MM.1S (cell line): Measurements from ENCODE around the gene ATF7IP2.
"Not testable (repeated sequence)": the region's sequence is repeated elsewhere in the genome, so short reads cannot be mapped to it uniquely, and the experiment has no call there.

Experiments
- DNase-seq: peaks from one replicate; pipeline ENCODE4 v3.0.0-alpha.2; 2015
- H2AFZ ChIP-seq: fragments of 300-600 bp; sonication (generic); 2 replicates; pipeline ENCODE4 v1.6.0; 2016; ENCODE audit warnings: antibody characterized with exemption, low read length
- H3F3A ChIP-seq: fragments of 300-600 bp; sonication (generic); 2 replicates; pipeline ENCODE4 v1.6.1; 2016; ENCODE audit warnings: mild to moderate bottlenecking, antibody characterized with exemption, low read length, moderate library complexity, mixed read lengths; ENCODE audit not compliant: insufficient read depth
- H3K27ac ChIP-seq: fragments of 300-600 bp; sonication (generic); 2 replicates; pipeline ENCODE4 v1.5.1; 2016; ENCODE audit warnings: mild to moderate bottlenecking, low read length
- H3K27me3 ChIP-seq: fragments of 300-600 bp; sonication (generic); replicated peaks from 2 replicates; pipeline ENCODE4 v1.6.0; 2016; ENCODE audit warnings: low read length; ENCODE audit not compliant: insufficient read depth
- H3K36me3 ChIP-seq: fragments of 300-600 bp; sonication (generic); replicated peaks from 2 replicates; pipeline ENCODE4 v1.6.1; 2016; ENCODE audit warnings: mild to moderate bottlenecking, low read length, mixed read lengths; ENCODE audit not compliant: insufficient read depth
- H3K4me1 ChIP-seq: fragments of 300-600 bp; sonication (generic); 2 replicates; pipeline ENCODE4 v1.6.1; 2016; ENCODE audit warnings: low read length, mixed read lengths
- H3K4me2 ChIP-seq: fragments of 300-600 bp; sonication (generic); 2 replicates; pipeline ENCODE4 v1.6.0; 2016; ENCODE audit warnings: low read depth, low read length
- H3K4me3 ChIP-seq: fragments of 300-600 bp; sonication (generic); 2 replicates; pipeline ENCODE4 v1.5.1; 2016; ENCODE audit warnings: low read length, mixed read lengths
- H3K79me2 ChIP-seq: fragments of 300-600 bp; sonication (generic); 2 replicates; pipeline ENCODE4 v1.6.1; 2016; ENCODE audit warnings: mixed run types, low read length, mixed read lengths
- H3K9ac ChIP-seq: fragments of 300-600 bp; sonication (generic); 2 replicates; pipeline ENCODE4 v1.6.1; 2016; ENCODE audit warnings: low read length, mixed read lengths
- H3K9me2 ChIP-seq: fragments of 300-600 bp; sonication (generic); replicated peaks from 2 replicates; pipeline ENCODE4 v1.6.1; 2016; ENCODE audit warnings: mild to moderate bottlenecking, low read length, mixed read lengths; ENCODE audit not compliant: insufficient read depth
- H3K9me3 ChIP-seq: fragments of 300-600 bp; sonication (generic); replicated peaks from 2 replicates; pipeline ENCODE4 v1.6.1; 2016; ENCODE audit warnings: mild to moderate bottlenecking, low read length, mixed read lengths; ENCODE audit not compliant: insufficient read depth
- H4K20me1 ChIP-seq: fragments of 300-600 bp; sonication (generic); 2 replicates; pipeline ENCODE4 v1.6.1; 2016; ENCODE audit warnings: mild to moderate bottlenecking, low read length, moderate library complexity, mixed read lengths; ENCODE audit not compliant: insufficient read depth
- CTCF ChIP-seq: fragments of 300-600 bp; sonication (generic); IDR thresholded peaks from 2 replicates; pipeline ENCODE4 v1.5.1; 2016; ENCODE audit warnings: antibody characterized with exemption, low read length, mixed read lengths
- EZH2 ChIP-seq: fragments of 300-600 bp; sonication (generic); optimal IDR thresholded peaks from 2 replicates; pipeline ENCODE3; 2017; ENCODE audit warnings: low read depth, mild to moderate bottlenecking, antibody characterized with exemption, low read length, mixed read lengths
- EZH2phosphoT487 ChIP-seq: fragments of 300-600 bp; sonication (generic); IDR thresholded peaks from 2 replicates; pipeline ENCODE4 v1.6.1; 2018; ENCODE audit warnings: antibody characterized with exemption, low read length

The ATF7IP2 gene

GRCh38 chr16:10343124-10343760, 42.6 kb upstream of the ATF7IP2 start:
- TF ChIP-seq CTCF, result no peak
- no peak for TF ChIP-seq EZH2
- no peak for TF ChIP-seq EZH2phosphoT487
- no peaks in the 10 kb centered on the region for H3K79me2 ChIP-seq
- H3K9me2 ChIP-seq, result no peaks in the 10 kb centered on the region
- H3K27ac ChIP-seq, result no peak overlapping the region
- H3K4me2 ChIP-seq, result no peak overlapping the region
- H3K27me3 ChIP-seq, result no peaks in the 10 kb centered on the region
- no peaks in the 10 kb centered on the region for H4K20me1 ChIP-seq
- no peak for DNase-seq
- no peaks in the 10 kb centered on the region for H3K9me3 ChIP-seq
- H3K4me3 ChIP-seq, result no peak overlapping the region
- H2AFZ ChIP-seq, result no peak overlapping the region
- H3K4me1 ChIP-seq, result no peaks in the 10 kb centered on the region
- H3F3A ChIP-seq, result no peaks in the 10 kb centered on the region
- no peak overlapping the region for H3K9ac ChIP-seq
- no peaks in the 10 kb centered on the region for H3K36me3 ChIP-seq

- H2AFZ ChIP-seq, H3K4me1 ChIP-seq, H3K9ac ChIP-seq, H3K36me3 ChIP-seq, DNase-seq, H3K27ac ChIP-seq, H3K27me3 ChIP-seq, H3K9me3 ChIP-seq, H3K4me2 ChIP-seq, H3K79me2 ChIP-seq, H3K4me3 ChIP-seq, H3F3A ChIP-seq, H4K20me1 ChIP-seq, H3K9me2 ChIP-seq: not testable (repeated sequence)
Measured at GRCh38 chr16:10344699-10345098, 41.2 kb upstream of the ATF7IP2 start.

- H3K9me2 ChIP-seq, result no peaks in the 10 kb centered on the region
- no peak for DNase-seq
- H3K4me3 ChIP-seq, result no peak overlapping the region
- H3K4me2 ChIP-seq, result no peak overlapping the region
- no peaks in the 10 kb centered on the region for H3K79me2 ChIP-seq
- H3K36me3 ChIP-seq, result no peaks in the 10 kb centered on the region
- H3K27me3 ChIP-seq, result no peaks in the 10 kb centered on the region
- H3K9ac ChIP-seq, result no peak overlapping the region
- no peaks in the 10 kb centered on the region for H3K4me1 ChIP-seq
- H3F3A ChIP-seq, result no peaks in the 10 kb centered on the region
- H3K9me3 ChIP-seq, result no peaks in the 10 kb centered on the region
- H2AFZ ChIP-seq, result no peak overlapping the region
- TF ChIP-seq EZH2phosphoT487, result no peak
- TF ChIP-seq EZH2, result no peak
- TF ChIP-seq CTCF, result no peak
- no peaks in the 10 kb centered on the region for H4K20me1 ChIP-seq
- H3K27ac ChIP-seq, result no peak overlapping the region
Measured at GRCh38 chr16:10345629-10346028, 40.2 kb upstream of the ATF7IP2 start.

GRCh38 chr16:10349851-10350250, 36.0 kb upstream of the ATF7IP2 start:
- H3K27ac ChIP-seq, result no peak overlapping the region
- no peak overlapping the region for H3K9ac ChIP-seq
- H3K4me3 ChIP-seq, result no peak overlapping the region
- no peaks in the 10 kb centered on the region for H3K79me2 ChIP-seq
- no peak overlapping the region for H2AFZ ChIP-seq
- no peaks in the 10 kb centered on the region for H3K36me3 ChIP-seq
- H3K4me1 ChIP-seq, result no peaks in the 10 kb centered on the region
- no peaks in the 10 kb centered on the region for H3K27me3 ChIP-seq
- H3K9me3 ChIP-seq, result no peaks in the 10 kb centered on the region
- no peak for DNase-seq
- no peaks in the 10 kb centered on the region for H3F3A ChIP-seq
- H4K20me1 ChIP-seq, result no peaks in the 10 kb centered on the region
- no peak overlapping the region for H3K4me2 ChIP-seq
- no peaks in the 10 kb centered on the region for H3K9me2 ChIP-seq
- TF ChIP-seq EZH2phosphoT487, result no peak
- TF ChIP-seq CTCF, result no peak
- no peak for TF ChIP-seq EZH2
